Measurements from ENCODE around the gene FIGN. TPM values are rescaled to one million over a fixed set of nuclear protein-coding genes. Genes with fewer than 3 reads are reported as not detected.
A peak's percentile ranks its signal among the peaks of the same experiment; 100 is the strongest.

The FIGN gene, protein sequence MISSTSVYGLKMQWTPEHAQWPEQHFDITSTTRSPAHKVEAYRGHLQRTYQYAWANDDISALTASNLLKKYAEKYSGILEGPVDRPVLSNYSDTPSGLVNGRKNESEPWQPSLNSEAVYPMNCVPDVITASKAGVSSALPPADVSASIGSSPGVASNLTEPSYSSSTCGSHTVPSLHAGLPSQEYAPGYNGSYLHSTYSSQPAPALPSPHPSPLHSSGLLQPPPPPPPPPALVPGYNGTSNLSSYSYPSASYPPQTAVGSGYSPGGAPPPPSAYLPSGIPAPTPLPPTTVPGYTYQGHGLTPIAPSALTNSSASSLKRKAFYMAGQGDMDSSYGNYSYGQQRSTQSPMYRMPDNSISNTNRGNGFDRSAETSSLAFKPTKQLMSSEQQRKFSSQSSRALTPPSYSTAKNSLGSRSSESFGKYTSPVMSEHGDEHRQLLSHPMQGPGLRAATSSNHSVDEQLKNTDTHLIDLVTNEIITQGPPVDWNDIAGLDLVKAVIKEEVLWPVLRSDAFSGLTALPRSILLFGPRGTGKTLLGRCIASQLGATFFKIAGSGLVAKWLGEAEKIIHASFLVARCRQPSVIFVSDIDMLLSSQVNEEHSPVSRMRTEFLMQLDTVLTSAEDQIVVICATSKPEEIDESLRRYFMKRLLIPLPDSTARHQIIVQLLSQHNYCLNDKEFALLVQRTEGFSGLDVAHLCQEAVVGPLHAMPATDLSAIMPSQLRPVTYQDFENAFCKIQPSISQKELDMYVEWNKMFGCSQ
- 10 to 100 TPM; 12.3 to 17.7 (median 14.2) TPM for total RNA-seq

DNA sequence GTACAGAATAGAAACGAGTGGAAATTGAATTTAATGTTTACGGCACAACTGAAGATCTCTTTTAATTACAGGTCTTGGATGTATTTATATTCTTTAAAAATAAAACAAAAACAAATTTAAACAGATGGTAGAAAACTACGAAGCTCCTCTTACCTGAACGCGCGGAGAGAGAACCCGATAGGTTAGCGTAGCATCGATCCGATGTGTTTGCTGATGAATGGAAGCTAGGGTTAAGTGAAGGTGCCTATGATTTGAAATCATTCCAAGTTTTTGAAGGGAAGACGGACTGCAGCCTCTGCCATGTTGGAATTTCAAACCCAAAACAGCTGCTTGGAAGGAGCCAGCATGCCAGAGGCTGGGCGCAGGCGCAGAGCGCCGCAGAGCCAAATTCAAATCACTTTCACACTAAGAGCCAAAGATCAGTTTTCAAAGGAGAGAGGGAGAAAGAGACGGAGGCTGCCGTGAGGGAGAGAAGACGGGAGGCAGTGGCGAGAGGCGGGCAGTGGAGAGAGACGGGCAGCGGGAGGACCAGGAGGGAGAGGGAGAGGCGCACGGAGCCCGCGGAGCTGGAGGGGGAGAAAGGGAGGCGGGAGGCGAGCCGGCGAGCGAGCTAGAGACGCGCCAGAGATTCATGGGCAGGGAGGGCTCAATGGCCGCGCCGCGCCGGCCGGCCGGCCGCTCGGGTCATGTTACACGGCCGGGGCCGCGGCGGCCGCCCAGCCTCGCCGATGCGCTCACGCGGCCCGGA, at the start of gene FIGN:
FIGN (minus strand) TSS at position 324 of the 748 bp plus-strand sequence. CDS start 1,081 bp downstream, outside the sequence.
- H3K27ac ChIP-seq, result peak within 1 kb of the TSS; percentile 92 to 98 (median 94)
- DNase-seq (ENCODE audit: low spot score in 2 of 2), result peak; percentile 61 to 65
- peak within 1 kb of the TSS; percentile 52 to 80 (median 68) for H3K4me3 ChIP-seq
- 0 to 1% methylated on average over 43 to 54 of the region's 54 CpGs for WGBS, 2 donors
- peaks cover 0 to 11% (median 1%) of the 10 kb centered on the region in 4 donors for H3K4me1 ChIP-seq
- H3K9me3 ChIP-seq, result no peaks in the 10 kb centered on the region
- H3K27me3 ChIP-seq, result no peaks in the 10 kb centered on the region
- TF ChIP-seq, protein P1, sequence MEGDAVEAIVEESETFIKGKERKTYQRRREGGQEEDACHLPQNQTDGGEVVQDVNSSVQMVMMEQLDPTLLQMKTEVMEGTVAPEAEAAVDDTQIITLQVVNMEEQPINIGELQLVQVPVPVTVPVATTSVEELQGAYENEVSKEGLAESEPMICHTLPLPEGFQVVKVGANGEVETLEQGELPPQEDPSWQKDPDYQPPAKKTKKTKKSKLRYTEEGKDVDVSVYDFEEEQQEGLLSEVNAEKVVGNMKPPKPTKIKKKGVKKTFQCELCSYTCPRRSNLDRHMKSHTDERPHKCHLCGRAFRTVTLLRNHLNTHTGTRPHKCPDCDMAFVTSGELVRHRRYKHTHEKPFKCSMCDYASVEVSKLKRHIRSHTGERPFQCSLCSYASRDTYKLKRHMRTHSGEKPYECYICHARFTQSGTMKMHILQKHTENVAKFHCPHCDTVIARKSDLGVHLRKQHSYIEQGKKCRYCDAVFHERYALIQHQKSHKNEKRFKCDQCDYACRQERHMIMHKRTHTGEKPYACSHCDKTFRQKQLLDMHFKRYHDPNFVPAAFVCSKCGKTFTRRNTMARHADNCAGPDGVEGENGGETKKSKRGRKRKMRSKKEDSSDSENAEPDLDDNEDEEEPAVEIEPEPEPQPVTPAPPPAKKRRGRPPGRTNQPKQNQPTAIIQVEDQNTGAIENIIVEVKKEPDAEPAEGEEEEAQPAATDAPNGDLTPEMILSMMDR (IDR thresholded peaks at IDR 0.05), result no peak
- TF ChIP-seq POLR2A (IDR thresholded peaks at IDR 0.05), result peak; percentile 49 to 79
- TF ChIP-seq EP300 (IDR thresholded peaks at IDR 0.05), result peak in 1 of 2 donors; percentile 95
- H3K36me3 ChIP-seq, result no peaks in the 10 kb centered on the region

DNA sequence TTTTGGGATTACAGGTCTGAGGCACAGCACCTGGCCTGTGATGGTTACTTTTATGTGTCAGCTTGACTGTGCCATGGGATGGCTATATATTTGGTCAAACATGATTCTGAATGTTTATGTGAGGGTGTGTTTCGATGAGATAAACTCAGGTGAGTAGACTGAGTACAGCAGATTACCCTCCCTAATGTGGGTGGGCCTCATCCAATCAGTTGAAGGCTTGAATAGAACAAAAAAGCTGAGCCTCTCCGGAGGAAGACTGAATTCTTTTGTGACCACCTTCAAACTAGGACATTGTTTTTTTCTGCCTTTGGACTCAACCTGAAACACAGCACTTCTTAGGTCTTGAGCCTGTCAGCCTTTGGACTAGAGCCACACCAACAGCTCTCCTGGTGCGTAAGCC, 49.4 kb upstream of the FIGN start:
- Histone ChIP-seq H3K27me3 (no peaks in the 10 kb centered on the region), H3K36me3 (no peaks in the 10 kb centered on the region), H3K4me3 (no peak overlapping the region), H3K4me1 (no peaks in the 10 kb centered on the region), H3K27ac (no peak overlapping the region), H3K9me3 (no peaks in the 10 kb centered on the region)
- TF ChIP-seq EP300 (IDR thresholded peaks at IDR 0.05), result no peak
- TF ChIP-seq POLR2A (IDR thresholded peaks at IDR 0.05), result no peak
- TF ChIP-seq, protein P1 (IDR thresholded peaks at IDR 0.05), result no peak
- 95 to 96% methylated on average over 3 of the region's 3 CpGs for WGBS, 2 donors
- DNase-seq (ENCODE audit: low spot score in 2 of 2), result no peak

DNA sequence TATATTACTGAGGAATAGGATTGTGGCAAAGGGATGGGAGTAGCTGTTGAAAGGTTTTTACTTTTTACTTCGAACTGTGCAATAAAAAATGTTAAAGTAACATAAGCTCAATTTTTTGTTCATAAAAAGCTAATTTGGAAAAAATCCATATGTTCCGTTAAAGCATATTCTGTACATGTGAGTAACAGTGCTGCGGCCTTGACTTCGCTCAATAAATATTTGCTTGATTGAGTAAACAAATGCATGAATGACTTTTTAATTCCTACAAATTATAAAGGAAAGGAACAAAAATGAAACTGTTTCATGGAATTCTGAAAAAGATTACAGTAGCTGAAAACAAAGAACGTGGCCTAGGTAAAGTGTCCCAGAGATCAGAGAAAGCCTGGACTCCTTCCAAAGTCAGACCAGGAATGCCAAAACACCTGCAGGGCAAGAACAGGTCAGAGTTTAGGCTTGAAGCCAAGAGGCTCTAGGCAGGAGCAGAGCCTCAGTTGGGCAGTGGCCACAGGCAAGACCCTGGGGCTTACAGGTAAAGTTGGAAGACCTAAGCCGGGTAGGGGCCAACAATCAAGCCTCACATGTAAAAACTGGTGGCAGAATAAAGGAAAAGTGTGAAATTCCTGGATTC, 44.3 kb upstream of the FIGN start:
- WGBS, 2 donors, result 69 to 73% methylated on average over 6 of the region's 6 CpGs
- H3K27ac ChIP-seq, result no peak overlapping the region
- TF ChIP-seq EP300 (IDR thresholded peaks at IDR 0.05) (no peak), POLR2A (IDR thresholded peaks at IDR 0.05) (no peak)
- TF ChIP-seq, protein P1 (IDR thresholded peaks at IDR 0.05), result no peak
- no peaks in the 10 kb centered on the region for H3K27me3 ChIP-seq
- no peak for DNase-seq (ENCODE audit: low spot score in 2 of 2)
- H3K9me3 ChIP-seq, result no peaks in the 10 kb centered on the region
- H3K4me1 ChIP-seq, result no peaks in the 10 kb centered on the region
- no peak overlapping the region for H3K4me3 ChIP-seq
- H3K36me3 ChIP-seq, result no peaks in the 10 kb centered on the region

DNA sequence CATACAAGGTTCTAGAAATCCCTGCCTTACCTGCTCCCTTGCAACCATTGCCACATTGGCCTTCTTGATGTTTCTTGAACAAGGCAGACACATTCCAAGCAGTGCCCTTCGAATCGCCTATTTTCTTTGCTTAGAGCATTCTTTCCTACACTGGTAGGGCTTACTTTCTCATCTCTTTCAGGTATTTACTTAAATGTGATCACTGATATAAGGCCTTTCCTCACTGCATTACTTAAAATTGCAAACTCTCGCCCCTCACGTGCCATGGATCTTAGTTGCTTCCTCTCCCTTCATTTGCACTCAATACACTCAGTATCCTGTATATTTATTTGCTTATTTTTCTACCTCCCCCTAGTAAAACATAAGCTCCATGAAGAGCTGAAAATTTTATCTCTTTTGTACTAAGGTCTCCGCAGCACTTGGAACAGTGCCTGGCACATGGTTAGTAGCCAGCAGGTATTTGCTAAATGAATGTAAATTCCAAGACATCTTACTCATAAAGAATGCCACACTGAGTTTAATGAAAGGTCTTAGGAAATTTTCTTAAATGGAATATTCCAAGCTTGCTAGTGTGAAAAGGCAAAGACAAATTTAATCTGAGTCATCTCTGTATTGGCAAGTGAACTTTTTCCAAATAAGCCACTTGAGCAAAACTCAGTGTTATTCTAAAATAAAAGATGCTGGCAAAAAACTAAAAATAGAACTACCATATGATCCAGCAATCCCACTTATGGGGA, 42.4 kb upstream of the FIGN start:
- TF ChIP-seq EP300 (IDR thresholded peaks at IDR 0.05) (no peak), POLR2A (IDR thresholded peaks at IDR 0.05) (no peak)
- TF ChIP-seq, protein P1 (IDR thresholded peaks at IDR 0.05), result no peak
- no peaks in the 10 kb centered on the region for H3K4me1 ChIP-seq
- H3K27ac ChIP-seq, result no peak overlapping the region
- H3K9me3 ChIP-seq, result no peaks in the 10 kb centered on the region
- H3K27me3 ChIP-seq, result no peaks in the 10 kb centered on the region
- H3K36me3 ChIP-seq, result no peaks in the 10 kb centered on the region
- no peak overlapping the region for H3K4me3 ChIP-seq
- WGBS, 2 donors, result 78 to 92% methylated on average over 5 of the region's 5 CpGs
- DNase-seq (ENCODE audit: low spot score in 2 of 2), result no peak
